Lower lobe of right lung (tissue), 2 donors: ENCODE results near the gene ETF1. TPM values are rescaled to one million over a fixed set of nuclear protein-coding genes. Genes with fewer than 3 reads are reported as not detected.

ENCODE experiments used
- ATAC-seq, 2 donors: fragments of 200-7000 bp; cut with Tn5 transposase; one replicate each; pipeline ENCODE4 v1.9.1; 2020 to 2022; ENCODE audit warnings: mild to moderate bottlenecking in 2 of 2, moderate library complexity in 2 of 2
- DNase-seq: peaks from one replicate; pipeline ENCODE4 v3.0.0-alpha.2; 2020
- H3K27ac ChIP-seq: fragments of 200-600 bp; one replicate; pipeline ENCODE4 v1.8.0; 2022
- H3K27me3 ChIP-seq: fragments of 200-600 bp; one replicate; pipeline ENCODE4 v1.8.0; 2022; ENCODE audit warnings: low read depth
- H3K36me3 ChIP-seq: fragments of 200-600 bp; one replicate; pipeline ENCODE4 v1.8.0; 2022; ENCODE audit warnings: mild to moderate bottlenecking
- H3K4me1 ChIP-seq: fragments of 200-600 bp; one replicate; pipeline ENCODE4 v1.8.0; 2022
- H3K4me3 ChIP-seq: fragments of 200-600 bp; one replicate; pipeline ENCODE4 v1.8.0; 2022; ENCODE audit warnings: mild to moderate bottlenecking
- H3K9me3 ChIP-seq: fragments of 200-600 bp; one replicate; pipeline ENCODE4 v1.8.0; 2022
- intact Hi-C: fragments of 100-400 bp; cut with DNase I; formaldehyde crosslinking; loops from one replicate; pipeline ENCODE4 v1.11.0; 2022
- total RNA-seq: library from RNA; stranded (reverse); fragmentation: NEBNext Ultra II Directional; extraction: Animal tissue kit (Norgen Biotek cat#: 25700); gene quantifications from one replicate; pipeline ENCODE4 v1.2.1, GENCODE V29; 2021
- TF ChIP-seq, protein P1 (sequence below): fragments of 200-600 bp; IDR thresholded peaks from one replicate; pipeline ENCODE4 v1.8.0; 2022; ENCODE audit warnings: antibody characterized with exemption, mild to moderate bottlenecking
- donor health status: DM: no; HTN: yes; CAD: no; lungs with severe emphysema.

Gene ETF1
- total RNA-seq, 1 donor from 2014 or later, result 90.7 TPM

DNA sequence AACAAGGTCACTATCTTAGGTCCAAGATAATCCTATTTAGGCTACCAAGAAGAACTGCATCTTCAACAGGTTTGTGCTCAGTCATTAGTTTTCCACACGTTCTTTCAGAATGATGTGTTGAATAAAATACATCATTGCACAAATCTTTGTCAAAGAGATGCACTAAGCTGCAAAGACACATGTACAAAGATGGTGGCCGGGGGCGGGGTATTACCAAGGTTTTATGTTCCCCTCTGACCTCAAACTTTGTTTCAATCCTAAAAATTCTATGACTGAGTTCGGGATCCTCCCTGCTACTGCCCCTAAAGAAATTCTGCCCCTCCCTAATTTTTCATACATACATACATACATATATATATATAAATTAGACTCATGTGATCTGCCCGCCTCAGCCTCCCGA lies 17.9 kb upstream of the ETF1 start:
- intact Hi-C loops, result no loop called here
- no peak for DNase-seq
- H3K27ac ChIP-seq, result no peak overlapping the region
- no peak overlapping the region for H3K4me3 ChIP-seq
- TF ChIP-seq, protein P1, sequence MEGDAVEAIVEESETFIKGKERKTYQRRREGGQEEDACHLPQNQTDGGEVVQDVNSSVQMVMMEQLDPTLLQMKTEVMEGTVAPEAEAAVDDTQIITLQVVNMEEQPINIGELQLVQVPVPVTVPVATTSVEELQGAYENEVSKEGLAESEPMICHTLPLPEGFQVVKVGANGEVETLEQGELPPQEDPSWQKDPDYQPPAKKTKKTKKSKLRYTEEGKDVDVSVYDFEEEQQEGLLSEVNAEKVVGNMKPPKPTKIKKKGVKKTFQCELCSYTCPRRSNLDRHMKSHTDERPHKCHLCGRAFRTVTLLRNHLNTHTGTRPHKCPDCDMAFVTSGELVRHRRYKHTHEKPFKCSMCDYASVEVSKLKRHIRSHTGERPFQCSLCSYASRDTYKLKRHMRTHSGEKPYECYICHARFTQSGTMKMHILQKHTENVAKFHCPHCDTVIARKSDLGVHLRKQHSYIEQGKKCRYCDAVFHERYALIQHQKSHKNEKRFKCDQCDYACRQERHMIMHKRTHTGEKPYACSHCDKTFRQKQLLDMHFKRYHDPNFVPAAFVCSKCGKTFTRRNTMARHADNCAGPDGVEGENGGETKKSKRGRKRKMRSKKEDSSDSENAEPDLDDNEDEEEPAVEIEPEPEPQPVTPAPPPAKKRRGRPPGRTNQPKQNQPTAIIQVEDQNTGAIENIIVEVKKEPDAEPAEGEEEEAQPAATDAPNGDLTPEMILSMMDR, result no peak
- peaks cover 98% of the 10 kb centered on the region for H3K36me3 ChIP-seq
- no peaks in the 10 kb centered on the region for H3K4me1 ChIP-seq
- no peak for ATAC-seq
- no peaks in the 10 kb centered on the region for H3K9me3 ChIP-seq
- no peaks in the 10 kb centered on the region for H3K27me3 ChIP-seq

DNA sequence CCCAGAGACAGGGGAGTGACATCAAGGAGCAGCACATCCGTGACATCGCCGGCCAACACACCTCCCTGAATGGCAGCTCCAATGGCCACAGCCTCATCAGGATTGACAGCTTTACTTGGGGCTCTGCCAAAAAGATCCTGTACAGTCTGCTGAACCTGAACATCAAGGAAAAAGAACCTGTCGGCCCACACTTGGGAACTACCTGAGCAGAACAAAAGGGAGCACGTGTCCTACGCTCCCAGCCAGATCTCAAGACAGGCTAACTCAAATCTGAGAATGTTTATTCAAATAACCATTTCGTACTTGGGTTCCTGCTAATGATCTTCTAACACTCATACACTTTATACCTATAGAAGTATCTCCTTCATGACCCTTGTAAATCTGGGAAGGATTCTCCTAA lies 16.9 kb upstream of the ETF1 start:
- intact Hi-C loops, result no loop called here
- no peak overlapping the region for H3K27ac ChIP-seq
- H3K9me3 ChIP-seq, result no peaks in the 10 kb centered on the region
- H3K27me3 ChIP-seq, result no peaks in the 10 kb centered on the region
- ATAC-seq (no peak), DNase-seq (no peak)
- no peak overlapping the region for H3K4me3 ChIP-seq
- TF ChIP-seq, protein P1, result no peak
- peaks cover 98% of the 10 kb centered on the region for H3K36me3 ChIP-seq
- H3K4me1 ChIP-seq, result no peaks in the 10 kb centered on the region

DNA sequence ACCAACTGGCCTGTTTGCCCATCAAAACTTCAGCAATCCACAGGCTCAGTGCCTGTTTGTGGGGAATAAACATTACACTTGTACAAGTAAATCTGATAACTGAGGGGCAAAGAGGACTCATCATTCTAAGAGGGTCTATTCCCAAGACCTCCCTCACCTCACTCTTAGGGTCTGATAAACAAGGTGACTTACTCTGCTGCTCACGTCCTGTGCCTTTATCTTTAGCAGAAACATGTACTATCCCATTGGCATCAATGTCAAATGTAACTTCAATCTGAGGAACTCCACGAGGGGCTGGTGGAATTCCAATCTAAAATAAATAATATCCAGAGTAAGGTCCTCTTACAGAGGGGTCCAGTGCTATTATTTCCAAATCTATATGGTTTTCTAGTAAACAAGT lies 14.6 kb upstream of the ETF1 start:
- Histone ChIP-seq H3K4me3 (no peak overlapping the region), H3K9me3 (no peaks in the 10 kb centered on the region), H3K27me3 (no peaks in the 10 kb centered on the region), H3K27ac (no peak overlapping the region), H3K4me1 (no peaks in the 10 kb centered on the region), H3K36me3 (peaks cover 93% of the 10 kb centered on the region)
- TF ChIP-seq, protein P1, result no peak
- intact Hi-C loops, result no loop called here
- DNase-seq, result no peak
- no peak for ATAC-seq

DNA sequence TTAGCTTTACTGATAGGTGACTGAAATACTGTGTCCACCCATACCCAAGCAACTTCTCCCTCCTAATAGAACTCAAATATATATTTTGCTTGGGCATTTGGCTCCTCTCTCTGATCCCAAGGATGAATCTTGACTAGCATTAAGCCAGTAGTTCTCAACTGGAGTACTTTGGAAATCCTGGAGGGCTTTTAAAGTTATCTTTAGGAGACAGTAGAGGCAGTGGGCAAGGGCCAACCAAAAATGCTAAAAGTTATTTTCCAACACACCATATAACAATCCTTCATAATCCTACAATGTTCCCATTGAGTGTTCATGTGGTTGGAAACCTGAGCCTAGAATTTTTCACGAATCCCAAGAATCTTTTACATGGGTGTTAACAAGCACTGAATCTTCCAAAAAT lies 11.1 kb upstream of the ETF1 start:
- intact Hi-C loops, result no loop called here
- H3K4me1 ChIP-seq, result no peaks in the 10 kb centered on the region
- no peak overlapping the region for H3K4me3 ChIP-seq
- H3K27ac ChIP-seq, result no peak overlapping the region
- H3K27me3 ChIP-seq, result no peaks in the 10 kb centered on the region
- DNase-seq, result no peak
- no peaks in the 10 kb centered on the region for H3K9me3 ChIP-seq
- H3K36me3 ChIP-seq, result peaks cover 68% of the 10 kb centered on the region
- no peak for ATAC-seq
- TF ChIP-seq, protein P1, result no peak

DNA sequence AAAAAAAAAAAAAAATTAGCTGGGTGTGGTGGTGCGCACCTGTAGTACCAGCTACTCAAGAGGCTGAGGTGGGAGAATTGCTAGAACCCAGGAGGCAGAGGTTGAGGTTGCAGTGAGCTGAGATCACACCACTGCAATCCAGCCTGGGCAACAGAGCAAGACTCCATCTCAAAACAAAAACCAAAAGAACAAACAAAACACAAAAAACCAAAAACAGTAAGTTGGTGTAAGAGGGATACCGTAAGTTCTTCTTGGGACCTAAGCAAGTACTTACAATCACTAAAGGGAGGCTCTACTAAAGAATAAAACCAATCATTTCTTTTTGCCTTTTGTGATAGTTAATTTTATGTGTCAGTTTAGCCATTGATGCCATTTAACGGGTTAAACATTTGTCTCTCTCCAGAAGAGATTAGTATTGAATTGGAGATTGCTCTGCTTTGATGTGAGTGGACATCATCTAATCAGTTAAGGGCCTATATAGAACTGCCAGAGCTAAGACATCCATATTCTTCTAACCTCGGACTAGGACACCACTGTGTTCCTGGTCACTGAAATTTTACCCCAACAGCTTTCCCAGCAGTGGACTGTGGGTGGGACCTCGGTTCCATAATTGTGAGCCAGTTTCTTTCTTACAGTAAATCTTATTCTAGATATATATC lies 10.5 kb upstream of the ETF1 start:
- peaks cover 62% of the 10 kb centered on the region for H3K36me3 ChIP-seq
- no peaks in the 10 kb centered on the region for H3K4me1 ChIP-seq
- intact Hi-C loops, result no loop called here
- TF ChIP-seq, protein P1, result no peak
- no peak overlapping the region for H3K4me3 ChIP-seq
- no peak for ATAC-seq
- DNase-seq, result no peak
- no peaks in the 10 kb centered on the region for H3K9me3 ChIP-seq
- H3K27me3 ChIP-seq, result no peaks in the 10 kb centered on the region
- no peak overlapping the region for H3K27ac ChIP-seq

DNA sequence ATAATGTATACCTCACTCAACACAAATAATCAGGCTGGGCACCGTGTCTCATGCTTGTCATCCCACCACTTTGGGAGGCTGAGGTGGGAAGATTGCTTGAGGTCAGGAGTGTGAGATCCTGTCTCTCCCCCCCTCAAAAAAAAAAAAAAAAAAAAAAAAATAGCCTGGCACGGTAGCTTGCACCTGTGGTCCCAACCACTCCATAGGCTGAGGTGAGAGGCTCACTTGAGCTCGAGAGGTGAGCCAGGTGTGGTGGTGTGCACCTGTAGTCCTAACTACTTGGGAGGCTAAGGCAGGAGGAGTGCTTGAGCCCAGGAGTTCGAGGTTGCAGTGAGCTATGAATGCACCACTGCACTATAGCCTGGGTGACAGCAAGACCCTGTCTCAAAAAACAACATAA lies 9.6 kb upstream of the ETF1 start:
- no peak for ATAC-seq
- Histone ChIP-seq H3K9me3 (no peaks in the 10 kb centered on the region), H3K36me3 (peaks cover 53% of the 10 kb centered on the region), H3K27me3 (no peaks in the 10 kb centered on the region), H3K4me1 (no peaks in the 10 kb centered on the region), H3K4me3 (no peak overlapping the region), H3K27ac (no peak overlapping the region)
- intact Hi-C loops, result no loop called here
- DNase-seq, result no peak
- TF ChIP-seq, protein P1, result no peak
